H9 (cell line): ENCODE data around the gene RAB40AL. TPM values are rescaled to one million over a fixed set of nuclear protein-coding genes. Genes with fewer than 3 reads are reported as not detected.

Source experiments
- DNase-seq: peaks from one replicate; pipeline ENCODE4 v3.0.0-alpha.2; 2017
- H2AFZ ChIP-seq: one replicate; pipeline ENCODE4 v1.6.1; 2013; ENCODE audit warnings: mild to moderate bottlenecking, low read length, control low read depth, moderate library complexity
- H2AK5ac ChIP-seq: 2 replicates; pipeline ENCODE4 v1.6.1; 2013; ENCODE audit warnings: low read length, control low read depth, mixed read lengths; ENCODE audit not compliant: insufficient read length
- H2BK120ac ChIP-seq: one replicate; pipeline ENCODE4 v1.6.1; 2013; ENCODE audit warnings: low read depth, mild to moderate bottlenecking, low read length, control low read depth, inconsistent platforms; ENCODE audit not compliant: poor library complexity, severe bottlenecking
- H2BK12ac ChIP-seq: 2 replicates; pipeline ENCODE4 v1.6.1; 2013; ENCODE audit warnings: low read length, control low read depth, mixed read lengths, low read depth; ENCODE audit not compliant: insufficient read length
- H2BK15ac ChIP-seq: 2 replicates; pipeline ENCODE4 v1.6.1; 2013; ENCODE audit warnings: low read depth, low read length, control low read depth
- H2BK20ac ChIP-seq: one replicate; pipeline ENCODE4 v1.6.1; 2013; ENCODE audit warnings: low read depth, mild to moderate bottlenecking, low read length, control low read depth, inconsistent platforms; ENCODE audit not compliant: poor library complexity, severe bottlenecking
- H2BK5ac ChIP-seq: 2 replicates; pipeline ENCODE4 v1.6.1; 2013; ENCODE audit warnings: low read length, control low read depth, mixed read lengths; ENCODE audit not compliant: insufficient read length
- H3K14ac ChIP-seq: 2 replicates; pipeline ENCODE4 v1.6.1; 2013; ENCODE audit warnings: low read length, control low read depth; ENCODE audit not compliant: insufficient read depth
- H3K18ac ChIP-seq: 2 replicates; pipeline ENCODE4 v1.6.1; 2013; ENCODE audit warnings: low read depth, mild to moderate bottlenecking, mixed read lengths, low read length, control low read depth; ENCODE audit not compliant: insufficient read length
- H3K23ac ChIP-seq: 2 replicates; pipeline ENCODE4 v1.6.1; 2013; ENCODE audit warnings: low read length, control low read depth, mixed read lengths, low read depth; ENCODE audit not compliant: insufficient read length
- H3K23me2 ChIP-seq: 2 replicates; pipeline ENCODE4 v1.6.1; 2013; ENCODE audit warnings: low read depth, mild to moderate bottlenecking, mixed read lengths, low read length, control low read depth; ENCODE audit not compliant: insufficient read length, poor library complexity, severe bottlenecking
- H3K27ac ChIP-seq: 2 replicates; pipeline ENCODE4 v1.5.1; 2013; ENCODE audit warnings: low read length, control low read depth, mixed read lengths, low read depth; ENCODE audit not compliant: insufficient read length
- H3K27me3 ChIP-seq: 2 replicates; pipeline ENCODE4 v1.6.1; 2013; ENCODE audit warnings: low read length, control low read depth, inconsistent platforms; ENCODE audit not compliant: insufficient read depth
- H3K4ac ChIP-seq: 2 replicates; pipeline ENCODE4 v1.6.1; 2013; ENCODE audit warnings: low read depth, mild to moderate bottlenecking, control low read depth, inconsistent platforms, low read length, moderate library complexity
- H3K4me1 ChIP-seq: 2 replicates; pipeline ENCODE4 v1.6.1; 2013; ENCODE audit warnings: low read length, control low read depth, inconsistent platforms; ENCODE audit not compliant: insufficient read depth
- H3K4me2 ChIP-seq: 2 replicates; pipeline ENCODE4 v1.6.1; 2013; ENCODE audit warnings: low read length, control low read depth, mixed read lengths; ENCODE audit not compliant: insufficient read length, insufficient read depth
- H3K56ac ChIP-seq: 2 replicates; pipeline ENCODE4 v1.6.1; 2013; ENCODE audit warnings: low read depth, mild to moderate bottlenecking, mixed read lengths, low read length, control low read depth; ENCODE audit not compliant: insufficient read length
- H3K79me1 ChIP-seq: 2 replicates; pipeline ENCODE4 v1.6.1; 2013; ENCODE audit warnings: low read depth, mild to moderate bottlenecking, moderate library complexity, low read length, control low read depth, inconsistent platforms; ENCODE audit not compliant: insufficient read depth, poor library complexity, severe bottlenecking
- H3K79me2 ChIP-seq: 2 replicates; pipeline ENCODE4 v1.6.1; 2013; ENCODE audit warnings: low read length, control low read depth, inconsistent platforms; ENCODE audit not compliant: insufficient read depth
- H3K9ac ChIP-seq: 2 replicates; pipeline ENCODE4 v1.6.1; 2013; ENCODE audit warnings: low read length, control low read depth, mixed read lengths; ENCODE audit not compliant: insufficient read length; ENCODE audit errors: extremely low read depth
- H3K9me3 ChIP-seq: one replicate; pipeline ENCODE4 v1.6.1; 2013; ENCODE audit warnings: low read depth, low read length, inconsistent platforms; ENCODE audit not compliant: control insufficient read depth
- H3T11ph ChIP-seq: one replicate; pipeline ENCODE4 v1.6.1; 2013; ENCODE audit warnings: mild to moderate bottlenecking, low read length, control low read depth, inconsistent platforms
- H4K20me1 ChIP-seq: one replicate; pipeline ENCODE4 v1.6.1; 2013; ENCODE audit not compliant: control insufficient read depth, insufficient read length, insufficient read depth
- H4K5ac ChIP-seq: 2 replicates; pipeline ENCODE4 v1.6.1; 2013; ENCODE audit warnings: low read depth, mild to moderate bottlenecking, mixed read lengths, low read length, control low read depth; ENCODE audit not compliant: insufficient read length
- H4K8ac ChIP-seq: replicated peaks from 2 replicates; pipeline ENCODE4 v1.6.1; 2013; ENCODE audit warnings: low read length, control low read depth, mixed read lengths, low read depth; ENCODE audit not compliant: insufficient read length
- H4K91ac ChIP-seq: 2 replicates; pipeline ENCODE4 v1.6.1; 2013; ENCODE audit warnings: low read depth, mild to moderate bottlenecking, moderate library complexity, mixed read lengths, low read length, control low read depth; ENCODE audit not compliant: insufficient read length
- H3K27ac Mint-ChIP-seq, 3 experiments: 2 replicates in 2 of 3; 3 replicates in 1 of 3; pipeline ENCODE4 v1.8.0; 2020 to 2021; ENCODE audit warnings: mixed read lengths in 3 of 3, mild to moderate bottlenecking in 1 of 3, moderate library complexity in 1 of 3
- H3K27me3 Mint-ChIP-seq: 2 replicates; pipeline ENCODE4 v1.8.0; 2021; ENCODE audit warnings: low read depth, mild to moderate bottlenecking, moderate library complexity, mixed read lengths
- H3K36me3 Mint-ChIP-seq, 3 experiments: 2 replicates in 2 of 3; 3 replicates in 1 of 3; pipeline ENCODE4 v1.8.0; 2020 to 2021; ENCODE audit warnings: low read depth in 3 of 3, mixed read lengths in 3 of 3; ENCODE audit not compliant: insufficient read depth in 1 of 3
- H3K4me1 Mint-ChIP-seq, 2 experiments: 2 replicates each; pipeline ENCODE4 v1.8.0; 2020; ENCODE audit warnings: mixed read lengths in 2 of 2
- H3K4me3 Mint-ChIP-seq, 2 experiments: 2 replicates in 1 of 2; 3 replicates in 1 of 2; pipeline ENCODE4 v1.8.0; 2020 to 2021; ENCODE audit warnings: mild to moderate bottlenecking in 2 of 2, mixed read lengths in 2 of 2, moderate library complexity in 1 of 2
- H3K9me3 Mint-ChIP-seq, 2 experiments: 2 replicates in 1 of 2; 3 replicates in 1 of 2; pipeline ENCODE4 v1.8.0; 2020; ENCODE audit warnings: mild to moderate bottlenecking in 2 of 2, mixed read lengths in 2 of 2, moderate library complexity in 1 of 2
- WGBS: extraction: QIAGEN DNeasy Blood & Tissue Kit; methylation state at CpG from one replicate; pipeline ENCODE4 v1.1.7; 2013; ENCODE audit warnings: missing lambda C conversion rate, low lambda C conversion rate, mixed read lengths; ENCODE audit not compliant: insufficient read length; ENCODE audit errors: extremely low coverage; 5-methylcytosine and 5-hydroxymethylcytosine counted together
- total RNA-seq: library from RNA; stranded (reverse); gene quantifications from 2 replicates; pipeline ENCODE4 v1.2.1, GENCODE V29; 2021
- TF ChIP-seq, protein P1 (sequence below): fragments of 200-600 bp; sonication (generic); conservative IDR thresholded peaks from 3 replicates; pipeline ENCODE4 v1.8.0; 2021; ENCODE audit warnings: antibody characterized with exemption, mild to moderate bottlenecking

RAB40AL gene
- total RNA-seq, 1 experiment from 2014 or later = not detected

DNA sequence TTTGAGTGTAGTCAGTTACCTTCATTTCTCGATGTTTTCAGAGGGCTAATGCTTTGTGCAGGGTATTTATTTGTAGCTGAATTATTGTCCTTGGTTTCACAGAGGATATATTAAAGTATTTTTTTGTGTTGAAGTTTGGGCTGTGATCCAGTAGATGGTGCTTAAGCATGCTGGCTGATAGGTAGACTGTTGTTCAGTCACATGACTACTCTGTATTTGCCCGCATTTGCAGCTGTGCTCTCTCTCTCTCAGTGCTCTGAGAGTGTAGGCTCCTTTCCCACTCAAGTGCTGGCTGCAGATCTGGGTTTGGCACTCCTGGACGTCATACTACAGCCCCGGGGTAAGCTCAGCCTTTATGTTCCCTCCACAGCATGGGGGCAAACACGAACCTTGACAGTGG is 21.7 kb downstream of the RAB40AL start:
- no peak overlapping the region for H3K27ac ChIP-seq
- peaks cover 0 to 2% (median 0%) of the 10 kb centered on the region in 3 experiments; a peak in 2 of 7 replicates for H3K36me3 Mint-ChIP-seq

More for the DNA sequence above, 21.7 kb downstream of the RAB40AL start:
- H2AFZ ChIP-seq = no peak overlapping the region
- H3K56ac ChIP-seq = no peak overlapping the region
- no peak overlapping the region for H4K91ac ChIP-seq
- peaks cover 1% of the 10 kb centered on the region; the same call in 1 of the 2 replicates for H3K27me3 Mint-ChIP-seq
- H3K27ac Mint-ChIP-seq = no peak overlapping the region
- no peaks in the 10 kb centered on the region for H3K27me3 ChIP-seq
- no peak overlapping the region for H3K23ac ChIP-seq
- TF ChIP-seq, protein P1, sequence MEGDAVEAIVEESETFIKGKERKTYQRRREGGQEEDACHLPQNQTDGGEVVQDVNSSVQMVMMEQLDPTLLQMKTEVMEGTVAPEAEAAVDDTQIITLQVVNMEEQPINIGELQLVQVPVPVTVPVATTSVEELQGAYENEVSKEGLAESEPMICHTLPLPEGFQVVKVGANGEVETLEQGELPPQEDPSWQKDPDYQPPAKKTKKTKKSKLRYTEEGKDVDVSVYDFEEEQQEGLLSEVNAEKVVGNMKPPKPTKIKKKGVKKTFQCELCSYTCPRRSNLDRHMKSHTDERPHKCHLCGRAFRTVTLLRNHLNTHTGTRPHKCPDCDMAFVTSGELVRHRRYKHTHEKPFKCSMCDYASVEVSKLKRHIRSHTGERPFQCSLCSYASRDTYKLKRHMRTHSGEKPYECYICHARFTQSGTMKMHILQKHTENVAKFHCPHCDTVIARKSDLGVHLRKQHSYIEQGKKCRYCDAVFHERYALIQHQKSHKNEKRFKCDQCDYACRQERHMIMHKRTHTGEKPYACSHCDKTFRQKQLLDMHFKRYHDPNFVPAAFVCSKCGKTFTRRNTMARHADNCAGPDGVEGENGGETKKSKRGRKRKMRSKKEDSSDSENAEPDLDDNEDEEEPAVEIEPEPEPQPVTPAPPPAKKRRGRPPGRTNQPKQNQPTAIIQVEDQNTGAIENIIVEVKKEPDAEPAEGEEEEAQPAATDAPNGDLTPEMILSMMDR = no peak
- H3K9me3 Mint-ChIP-seq = peaks cover 66 to 71% of the 10 kb centered on the region in 2 experiments
- H3K23me2 ChIP-seq = no peaks in the 10 kb centered on the region
- H3K79me1 ChIP-seq = no peaks in the 10 kb centered on the region
- H3K4me1 Mint-ChIP-seq = peaks cover 3 to 5% of the 10 kb centered on the region in 2 experiments; a peak in 3 of 4 replicates
- H2AK5ac ChIP-seq = no peak overlapping the region
- H3K4me1 ChIP-seq = no peaks in the 10 kb centered on the region
- no peaks in the 10 kb centered on the region for H4K20me1 ChIP-seq
- no peak overlapping the region for H4K8ac ChIP-seq
- H2BK5ac ChIP-seq = no peak overlapping the region
- no peak overlapping the region for H2BK120ac ChIP-seq
- H3K9me3 ChIP-seq = peaks cover 12% of the 10 kb centered on the region
- H3K4me3 Mint-ChIP-seq = no peak overlapping the region
- H3T11ph ChIP-seq = no peak overlapping the region
- no peaks in the 10 kb centered on the region for H3K79me2 ChIP-seq
- no peak overlapping the region for H3K18ac ChIP-seq
- no peak for DNase-seq
- no peak overlapping the region for H2BK20ac ChIP-seq
- no peak overlapping the region for H4K5ac ChIP-seq
- H3K9ac ChIP-seq = no peak overlapping the region
- no peak overlapping the region for H2BK15ac ChIP-seq
- no peak overlapping the region for H3K4me2 ChIP-seq
- H3K4ac ChIP-seq = no peak overlapping the region
- no peak overlapping the region for H3K14ac ChIP-seq
- H2BK12ac ChIP-seq = no peak overlapping the region
- no CpG with 5 or more reads among the region's 5 CpGs for WGBS
